ENCODE results near the gene ZNF236. TPM values are rescaled to one million over a fixed set of nuclear protein-coding genes. Genes with fewer than 3 reads are reported as not detected.
A peak's percentile ranks its signal among the peaks of the same experiment; 100 is the strongest.

Gene ZNF236
- total RNA-seq, 2 experiments from 2014 or later: 13.7 to 25.7 TPM

- intact Hi-C loops (cut with DNase I, micrococcal nuclease): no loop called here
- ChIA-PET CTCF (no interaction called here), POLR2A (no interaction called here)
- no peaks in the 10 kb centered on the region for H3K27me3 Mint-ChIP-seq
- peaks cover 17% of the 10 kb centered on the region for H3K4me1 Mint-ChIP-seq
- peaks cover 51% of the 10 kb centered on the region for H3K36me3 Mint-ChIP-seq (ENCODE audit: low read depth)
- H3K27ac Mint-ChIP-seq: no peak overlapping the region
- no peak for DNase-seq
- no peak for ATAC-seq
- no peak overlapping the region for H3K4me3 Mint-ChIP-seq
- no peaks in the 10 kb centered on the region for H3K9me3 Mint-ChIP-seq (ENCODE audit: low read depth)
These were observed 130.8 kb downstream of the ZNF236 start for GRCh38 chr18:76953156-76953555.

GRCh38 chr18:76953583-76954233 lies 131.4 kb downstream of the ZNF236 start:
- POLR2A ChIA-PET: no interaction called here
- Mint-ChIP-seq H3K4me3 (no peak overlapping the region), H3K4me1 (peaks cover 12% of the 10 kb centered on the region), H3K27me3 (no peaks in the 10 kb centered on the region), H3K27ac (no peak overlapping the region), H3K36me3 (ENCODE audit: low read depth) (peaks cover 47% of the 10 kb centered on the region), H3K9me3 (ENCODE audit: low read depth) (no peaks in the 10 kb centered on the region)
- CTCF ChIA-PET: no interaction called here
- intact Hi-C loops (cut with DNase I, micrococcal nuclease): no loop called here
- ATAC-seq (no peak), DNase-seq (no peak)

- Mint-ChIP-seq H3K36me3 (ENCODE audit: low read depth) (peaks cover 53% of the 10 kb centered on the region), H3K4me1 (peaks cover 9% of the 10 kb centered on the region), H3K4me3 (no peak overlapping the region), H3K9me3 (ENCODE audit: low read depth) (no peaks in the 10 kb centered on the region), H3K27ac (no peak overlapping the region), H3K27me3 (no peaks in the 10 kb centered on the region)
- no peak for DNase-seq
- ATAC-seq: no peak
- intact Hi-C loops (cut with DNase I, micrococcal nuclease): no loop called here
- ChIA-PET POLR2A (no interaction called here), CTCF (no interaction called here)
These were observed 133.3 kb downstream of the ZNF236 start for GRCh38 chr18:76955524-76956170.

- H3K9me3 Mint-ChIP-seq (ENCODE audit: low read depth): peaks cover 2% of the 10 kb centered on the region
- H3K36me3 Mint-ChIP-seq (ENCODE audit: low read depth): peaks cover 52% of the 10 kb centered on the region
- POLR2A ChIA-PET: no interaction called here
- intact Hi-C loops (cut with DNase I, micrococcal nuclease): no loop called here
- no peaks in the 10 kb centered on the region for H3K27me3 Mint-ChIP-seq
- CTCF ChIA-PET: interaction anchor here (0.6 kb wide), 1 partner anchor 84 kb away, joined by 3 read pairs; no protein-coding TSS in a partner anchor
- no peak overlapping the region for H3K27ac Mint-ChIP-seq
- peaks cover 2% of the 10 kb centered on the region for H3K4me1 Mint-ChIP-seq
- no peak overlapping the region for H3K4me3 Mint-ChIP-seq
- DNase-seq (no peak), ATAC-seq (no peak)
These were observed 134.3 kb downstream of the ZNF236 start for GRCh38 chr18:76956648-76957047.

GRCh38 chr18:76957384-76958355 lies 135.3 kb downstream of the ZNF236 start:
- no peak for ATAC-seq
- intact Hi-C loops (cut with DNase I, micrococcal nuclease): no loop called here
- H3K27me3 Mint-ChIP-seq: no peaks in the 10 kb centered on the region
- DNase-seq: no peak
- CTCF ChIA-PET: interaction anchor here (1.7 kb wide), 1 partner anchor 14 kb away, joined by 6 read pairs; no protein-coding TSS in a partner anchor
- POLR2A ChIA-PET: no interaction called here
- H3K27ac Mint-ChIP-seq: no peak overlapping the region
- H3K9me3 Mint-ChIP-seq (ENCODE audit: low read depth): peaks cover 2% of the 10 kb centered on the region
- peaks cover 59% of the 10 kb centered on the region for H3K36me3 Mint-ChIP-seq (ENCODE audit: low read depth)
- H3K4me3 Mint-ChIP-seq: no peak overlapping the region
- H3K4me1 Mint-ChIP-seq: peaks cover 5% of the 10 kb centered on the region

- intact Hi-C loops (cut with DNase I, micrococcal nuclease): no loop called here
- ATAC-seq (no peak), DNase-seq (no peak)
- POLR2A ChIA-PET: interaction anchor here (0.6 kb wide), 1 partner anchor 334 kb away, joined by 4 read pairs; no protein-coding TSS in a partner anchor
- CTCF ChIA-PET: interaction anchor here (1.7 kb wide), 1 partner anchor 13 kb away, joined by 6 read pairs; no protein-coding TSS in a partner anchor
- no peaks in the 10 kb centered on the region for H3K27me3 Mint-ChIP-seq
- no peak overlapping the region for H3K27ac Mint-ChIP-seq
- peaks cover 2% of the 10 kb centered on the region for H3K9me3 Mint-ChIP-seq (ENCODE audit: low read depth)
- peaks cover 16% of the 10 kb centered on the region for H3K4me1 Mint-ChIP-seq
- H3K4me3 Mint-ChIP-seq: no peak overlapping the region
- H3K36me3 Mint-ChIP-seq (ENCODE audit: low read depth): peaks cover 63% of the 10 kb centered on the region
These were observed 136.5 kb downstream of the ZNF236 start for GRCh38 chr18:76958692-76959341.

GRCh38 chr18:76959605-76960004 lies 137.2 kb downstream of the ZNF236 start:
- Mint-ChIP-seq H3K27ac (no peak overlapping the region), H3K4me1 (peaks cover 20% of the 10 kb centered on the region), H3K4me3 (no peak overlapping the region), H3K27me3 (no peaks in the 10 kb centered on the region), H3K9me3 (ENCODE audit: low read depth) (peaks cover 2% of the 10 kb centered on the region), H3K36me3 (ENCODE audit: low read depth) (peaks cover 66% of the 10 kb centered on the region)
- no peak for ATAC-seq
- POLR2A ChIA-PET: no interaction called here
- CTCF ChIA-PET: interaction anchor here (1.4 kb wide), 1 partner anchor 14 kb away, joined by 3 read pairs; no protein-coding TSS in a partner anchor
- DNase-seq: no peak
- intact Hi-C loops (cut with DNase I, micrococcal nuclease): no loop called here

- CTCF ChIA-PET: interaction anchor here (1.4 kb wide), 1 partner anchor 15 kb away, joined by 3 read pairs; no protein-coding TSS in a partner anchor
- H3K4me3 Mint-ChIP-seq: no peak overlapping the region
These were observed 138.2 kb downstream of the ZNF236 start for GRCh38 chr18:76960528-76961035.

GRCh38 chr18:76962851-76963250 lies 140.5 kb downstream of the ZNF236 start:
- peaks cover 64% of the 10 kb centered on the region for H3K36me3 Mint-ChIP-seq (ENCODE audit: low read depth)
- ChIA-PET CTCF (interaction anchor here (0.6 to 1.3 kb wide), 2 partner anchors 28 to 469 kb away, joined by 3 to 4 read pairs; no protein-coding TSS in a partner anchor), POLR2A (no interaction called here)
- H3K27ac Mint-ChIP-seq: no peak overlapping the region
- no peaks in the 10 kb centered on the region for H3K27me3 Mint-ChIP-seq
- peaks cover 20% of the 10 kb centered on the region for H3K4me1 Mint-ChIP-seq
- ATAC-seq: no peak
- intact Hi-C loops (cut with DNase I, micrococcal nuclease): no loop called here
- no peak overlapping the region for H3K4me3 Mint-ChIP-seq
- H3K9me3 Mint-ChIP-seq (ENCODE audit: low read depth): peaks cover 2% of the 10 kb centered on the region
- no peak for DNase-seq

More at GRCh38 chr18:76960528-76961035, 138.2 kb downstream of the ZNF236 start:
- peaks cover 73% of the 10 kb centered on the region for H3K36me3 Mint-ChIP-seq (ENCODE audit: low read depth)
- no peak for ATAC-seq
- H3K4me1 Mint-ChIP-seq: peaks cover 20% of the 10 kb centered on the region
- POLR2A ChIA-PET: no interaction called here
- peaks cover 2% of the 10 kb centered on the region for H3K9me3 Mint-ChIP-seq (ENCODE audit: low read depth)
- no peaks in the 10 kb centered on the region for H3K27me3 Mint-ChIP-seq
- H3K27ac Mint-ChIP-seq: no peak overlapping the region
- intact Hi-C loops (cut with DNase I, micrococcal nuclease): no loop called here
- DNase-seq: no peak

GRCh38 chr18:76963936-76964335 lies 141.6 kb downstream of the ZNF236 start:
- no peak overlapping the region for H3K4me3 Mint-ChIP-seq
- POLR2A ChIA-PET: no interaction called here
- H3K4me1 Mint-ChIP-seq: peaks cover 20% of the 10 kb centered on the region
- no peaks in the 10 kb centered on the region for H3K27me3 Mint-ChIP-seq
- H3K9me3 Mint-ChIP-seq (ENCODE audit: low read depth): peaks cover 2% of the 10 kb centered on the region
- H3K36me3 Mint-ChIP-seq (ENCODE audit: low read depth): peaks cover 65% of the 10 kb centered on the region
- CTCF ChIA-PET: interaction anchor here (0.9 kb wide), 2 partner anchors 36 to 82 kb away, joined by 3 to 4 read pairs; no protein-coding TSS in a partner anchor
- no peak for ATAC-seq
- DNase-seq: no peak
- intact Hi-C loops (cut with DNase I, micrococcal nuclease): no loop called here
- H3K27ac Mint-ChIP-seq: peak overlapping the region; percentile 4

All from activated CD4-positive, alpha-beta T cell treated with anti-CD3 and anti-CD28 coated beads for 36 hours (primary cell).